ENCODE data around the gene SNORC. TPM values are rescaled to one million over a fixed set of nuclear protein-coding genes. Genes with fewer than 3 reads are reported as not detected.

Gene SNORC
- total RNA-seq, 2 experiments from 2014 or later: 0.13 to 1.4 TPM

DNA sequence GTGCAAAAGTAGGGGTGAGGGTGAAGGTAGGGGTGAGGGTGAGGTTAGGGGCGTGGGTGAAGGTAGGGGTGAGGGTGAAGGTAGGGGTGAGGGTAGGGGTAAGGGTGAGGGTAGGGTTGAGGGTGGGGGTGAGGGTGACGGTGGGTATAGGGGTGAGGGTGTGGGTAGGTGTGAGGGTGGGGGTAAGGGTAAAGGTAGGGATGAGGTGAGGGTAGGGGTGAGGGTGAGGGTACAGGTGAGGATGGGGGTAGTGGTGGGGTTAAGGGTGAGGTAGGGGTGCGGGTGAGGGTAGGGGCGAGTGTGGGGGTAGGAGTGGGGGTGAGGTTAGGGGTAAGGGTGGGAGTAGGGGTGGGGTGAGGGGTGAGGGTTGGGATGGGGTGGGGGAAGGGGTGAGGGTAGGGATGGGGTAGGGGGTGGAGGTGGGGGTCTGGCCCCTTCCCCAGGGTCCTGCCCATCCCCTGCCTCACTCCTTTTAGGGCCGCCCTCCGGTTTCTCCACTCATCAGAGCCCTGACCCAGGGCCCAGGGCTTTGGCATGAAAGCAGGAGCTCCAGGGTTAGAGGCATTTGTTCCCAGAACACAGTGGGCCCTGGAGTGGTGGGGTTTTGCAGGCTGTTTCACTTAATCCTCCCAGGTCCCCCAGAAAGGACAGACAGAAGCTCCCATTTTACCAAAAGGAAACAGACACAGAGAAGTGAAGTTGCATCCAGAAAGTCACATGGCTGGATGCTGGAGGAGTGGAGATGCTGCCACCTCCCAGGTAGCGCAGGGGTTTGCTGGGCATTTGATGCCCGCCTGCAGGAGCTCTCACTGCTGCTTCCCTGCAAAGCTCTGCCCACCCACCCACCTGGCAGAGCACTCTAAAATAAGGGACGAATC lies 26.9 kb downstream of the SNORC start:
- BruUV-seq (replicated peaks): no TSS peak
- no peaks in the 10 kb centered on the region for H3K4me1 ChIP-seq (ENCODE audit: insufficient read depth, low read length, poor library complexity, severe bottlenecking)
- TF ChIP-seq, protein P1, sequence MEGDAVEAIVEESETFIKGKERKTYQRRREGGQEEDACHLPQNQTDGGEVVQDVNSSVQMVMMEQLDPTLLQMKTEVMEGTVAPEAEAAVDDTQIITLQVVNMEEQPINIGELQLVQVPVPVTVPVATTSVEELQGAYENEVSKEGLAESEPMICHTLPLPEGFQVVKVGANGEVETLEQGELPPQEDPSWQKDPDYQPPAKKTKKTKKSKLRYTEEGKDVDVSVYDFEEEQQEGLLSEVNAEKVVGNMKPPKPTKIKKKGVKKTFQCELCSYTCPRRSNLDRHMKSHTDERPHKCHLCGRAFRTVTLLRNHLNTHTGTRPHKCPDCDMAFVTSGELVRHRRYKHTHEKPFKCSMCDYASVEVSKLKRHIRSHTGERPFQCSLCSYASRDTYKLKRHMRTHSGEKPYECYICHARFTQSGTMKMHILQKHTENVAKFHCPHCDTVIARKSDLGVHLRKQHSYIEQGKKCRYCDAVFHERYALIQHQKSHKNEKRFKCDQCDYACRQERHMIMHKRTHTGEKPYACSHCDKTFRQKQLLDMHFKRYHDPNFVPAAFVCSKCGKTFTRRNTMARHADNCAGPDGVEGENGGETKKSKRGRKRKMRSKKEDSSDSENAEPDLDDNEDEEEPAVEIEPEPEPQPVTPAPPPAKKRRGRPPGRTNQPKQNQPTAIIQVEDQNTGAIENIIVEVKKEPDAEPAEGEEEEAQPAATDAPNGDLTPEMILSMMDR (conservative IDR thresholded peaks at IDR 0.05; ENCODE audit: low read length): no peak
- no peak for TF ChIP-seq EZH2phosphoT487 (IDR thresholded peaks at IDR 0.05; ENCODE audit: borderline replicate concordance, low read depth, low read length)
- no peaks in the 10 kb centered on the region for H3K36me3 ChIP-seq (ENCODE audit: insufficient read depth, low read length)
- H4K20me1 ChIP-seq (ENCODE audit: insufficient read depth, low read length): no peaks in the 10 kb centered on the region
- no peak for DNase-seq (ENCODE audit: low spot score)
- ChIA-PET CTCF (ENCODE audit: unreplicated experiment) (no interaction called here), POLR2A (interaction anchor here (0.5 to 0.7 kb wide), 3 partner anchors 25 to 353 kb away, joined by 3 read pairs; no protein-coding TSS in a partner anchor)
- no peak overlapping the region for H3K27ac ChIP-seq (ENCODE audit: low read depth, low read length, poor library complexity, severe bottlenecking)
- H3K79me2 ChIP-seq (ENCODE audit: insufficient read depth, low read depth, low read length): no peaks in the 10 kb centered on the region
- intact Hi-C loops (cut with micrococcal nuclease; ENCODE audit: unreplicated experiment): no loop called here
- H3K4me2 ChIP-seq (ENCODE audit: low read length): no peak overlapping the region
- H3K9me2 ChIP-seq (ENCODE audit: insufficient read depth, low read length): no peaks in the 10 kb centered on the region
- H3K4me3 ChIP-seq (ENCODE audit: low read depth, low read length, poor library complexity, severe bottlenecking): no peak overlapping the region
- no peaks in the 10 kb centered on the region for H3K9me3 ChIP-seq (ENCODE audit: low read length)
- H2AFZ ChIP-seq (ENCODE audit: low read length): no peak overlapping the region

DNA sequence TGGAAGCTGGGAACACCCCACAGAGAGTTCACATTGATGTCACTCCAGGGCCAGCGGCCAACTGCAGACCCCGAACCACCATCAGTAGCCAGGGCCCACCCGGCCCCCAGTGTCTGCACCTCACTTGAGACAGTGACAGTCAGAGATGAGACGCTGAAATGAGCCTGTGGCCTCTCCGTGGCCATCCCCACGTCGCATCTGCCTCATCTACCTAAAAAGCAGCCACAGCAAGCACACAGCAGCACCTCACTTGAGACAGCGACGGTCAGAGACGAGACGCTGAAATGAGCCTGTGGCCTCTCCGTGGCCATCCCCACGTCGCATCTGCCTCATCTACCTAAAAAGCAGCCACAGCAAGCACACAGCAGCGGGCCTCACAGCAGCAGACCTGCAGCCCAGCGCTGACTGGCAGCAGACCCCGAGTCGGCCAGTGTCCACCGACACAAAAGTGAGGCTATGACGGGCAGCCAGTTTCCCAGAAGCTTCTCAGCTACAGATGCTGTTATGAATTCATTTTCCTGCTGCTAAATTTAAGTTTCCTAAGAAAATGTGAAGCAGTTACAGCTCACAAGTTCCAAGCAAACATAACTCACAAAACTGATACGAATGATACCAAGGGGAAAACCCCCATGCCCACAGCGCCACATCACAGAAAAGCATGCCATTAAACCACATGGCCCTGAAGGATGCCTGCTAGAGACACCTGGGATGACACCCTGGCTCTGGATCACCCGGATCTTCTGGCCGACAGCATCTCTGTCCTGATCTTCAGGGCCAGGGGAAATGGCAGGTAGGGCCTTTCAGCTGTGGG lies 27.7 kb downstream of the SNORC start:
- Histone ChIP-seq H3K9me2 (ENCODE audit: insufficient read depth, low read length) (no peaks in the 10 kb centered on the region), H3K79me2 (ENCODE audit: insufficient read depth, low read depth, low read length) (no peaks in the 10 kb centered on the region), H3K36me3 (ENCODE audit: insufficient read depth, low read length) (no peaks in the 10 kb centered on the region), H3K4me3 (ENCODE audit: low read depth, low read length, poor library complexity, severe bottlenecking) (no peak overlapping the region), H3K4me1 (ENCODE audit: insufficient read depth, low read length, poor library complexity, severe bottlenecking) (no peaks in the 10 kb centered on the region), H3K27ac (ENCODE audit: low read depth, low read length, poor library complexity, severe bottlenecking) (no peak overlapping the region), H2AFZ (ENCODE audit: low read length) (no peak overlapping the region), H4K20me1 (ENCODE audit: insufficient read depth, low read length) (no peaks in the 10 kb centered on the region), H3K4me2 (ENCODE audit: low read length) (no peak overlapping the region), H3K9me3 (ENCODE audit: low read length) (no peaks in the 10 kb centered on the region)
- no peak for TF ChIP-seq EZH2phosphoT487 (IDR thresholded peaks at IDR 0.05; ENCODE audit: borderline replicate concordance, low read depth, low read length)
- TF ChIP-seq, protein P1 (conservative IDR thresholded peaks at IDR 0.05; ENCODE audit: low read length): no peak
- no TSS peak for BruUV-seq (replicated peaks)
- DNase-seq (ENCODE audit: low spot score): no peak
- CTCF ChIA-PET (ENCODE audit: unreplicated experiment): interaction anchor here (0.6 kb wide), 1 partner anchor 1393 kb away, joined by 3 read pairs; no protein-coding TSS in a partner anchor
- POLR2A ChIA-PET: interaction anchor here (0.6 to 0.7 kb wide), 2 partner anchors 24 to 352 kb away, joined by 3 read pairs; no protein-coding TSS in a partner anchor
- intact Hi-C loops (cut with micrococcal nuclease; ENCODE audit: unreplicated experiment): no loop called here

Data from OCI-LY7 (cell line).